ENCODE data around the gene SLC23A2. TPM values are rescaled to one million over a fixed set of nuclear protein-coding genes. Genes with fewer than 3 reads are reported as not detected.
"Not testable (repeated sequence)": the region's sequence is repeated elsewhere in the genome, so short reads cannot be mapped to it uniquely, and the experiment has no call there.

SLC23A2 gene
- total RNA-seq, 1 donor from 2014 or later, result 17.0 TPM

GRCh38 chr20:4881006-4881730 lies 120.1 kb downstream of the SLC23A2 start:
- intact Hi-C loops (cut with micrococcal nuclease), result no loop called here

- intact Hi-C loops (cut with micrococcal nuclease), result no loop called here
Observed at GRCh38 chr20:4880051-4880450, 121.3 kb downstream of the SLC23A2 start.

GRCh38 chr20:4878099-4878498 lies 123.2 kb downstream of the SLC23A2 start:
- intact Hi-C loops (cut with micrococcal nuclease), result not testable (repeated sequence)

- intact Hi-C loops (cut with micrococcal nuclease), result no loop called here
Observed at GRCh38 chr20:4876731-4877130, 124.6 kb downstream of the SLC23A2 start.

GRCh38 chr20:4876301-4876700 lies 125.0 kb downstream of the SLC23A2 start:
- intact Hi-C loops (cut with micrococcal nuclease), result no loop called here

GRCh38 chr20:4875578-4876067 lies 125.7 kb downstream of the SLC23A2 start:
- intact Hi-C loops (cut with micrococcal nuclease), result no loop called here

GRCh38 chr20:4873396-4873795 lies 127.9 kb downstream of the SLC23A2 start:
- intact Hi-C loops (cut with micrococcal nuclease), result no loop called here

- intact Hi-C loops (cut with micrococcal nuclease), result no loop called here
Observed at GRCh38 chr20:4871486-4871885, 129.8 kb downstream of the SLC23A2 start.

GRCh38 chr20:4870906-4871305 lies 130.4 kb downstream of the SLC23A2 start:
- intact Hi-C loops (cut with micrococcal nuclease), result no loop called here

- intact Hi-C loops (cut with micrococcal nuclease), result no loop called here
Observed at GRCh38 chr20:4869290-4870193, 131.8 kb downstream of the SLC23A2 start.

- intact Hi-C loops (cut with micrococcal nuclease), result no loop called here
Observed at GRCh38 chr20:4867051-4867450, 134.3 kb downstream of the SLC23A2 start.

GRCh38 chr20:4866429-4866828 lies 134.9 kb downstream of the SLC23A2 start:
- intact Hi-C loops (cut with micrococcal nuclease), result no loop called here

GRCh38 chr20:4864311-4864752 lies 137.0 kb downstream of the SLC23A2 start:
- intact Hi-C loops (cut with micrococcal nuclease), result no loop called here

GRCh38 chr20:4862661-4863060 lies 138.6 kb downstream of the SLC23A2 start:
- intact Hi-C loops (cut with micrococcal nuclease), result no loop called here

- intact Hi-C loops (cut with micrococcal nuclease), result no loop called here
Observed at GRCh38 chr20:4861961-4862360, 139.3 kb downstream of the SLC23A2 start.

GRCh38 chr20:4858000-4858399 lies 143.3 kb downstream of the SLC23A2 start:
- intact Hi-C loops (cut with micrococcal nuclease), result no loop called here

- intact Hi-C loops (cut with micrococcal nuclease), result no loop called here
Observed at GRCh38 chr20:4856022-4856755, 145.1 kb downstream of the SLC23A2 start.

GRCh38 chr20:4855555-4855954 lies 145.8 kb downstream of the SLC23A2 start:
- intact Hi-C loops (cut with micrococcal nuclease), result no loop called here

GRCh38 chr20:4855097-4855496 lies 146.2 kb downstream of the SLC23A2 start:
- intact Hi-C loops (cut with micrococcal nuclease), result no loop called here

GRCh38 chr20:4854561-4854901 lies 146.8 kb downstream of the SLC23A2 start:
- intact Hi-C loops (cut with micrococcal nuclease), result no loop called here

GRCh38 chr20:4853757-4854560 lies 147.4 kb downstream of the SLC23A2 start:
- intact Hi-C loops (cut with micrococcal nuclease), result no loop called here
